Thyroid gland (tissue), 4 donors: ENCODE data around the gene SETD7.

Source experiments
- POLR2A ChIP-seq, 2 donors: fragments of 450-650 bp; IDR thresholded peaks; one replicate each; pipeline ENCODE4 v1.6.1; 2017; ENCODE audit warnings: antibody characterized with exemption in 2 of 2, mild to moderate bottlenecking in 2 of 2, moderate library complexity in 1 of 2
- TF ChIP-seq, protein P1 (sequence below), 6 experiments: fragments of 200-600 bp in 3 of 6; fragments of 450-650 bp in 3 of 6; sonication (generic) in 3 of 6; IDR thresholded peaks; one replicate each; pipeline ENCODE4 v1.5.1; 2016 to 2019; ENCODE audit warnings: antibody characterized with exemption in 6 of 6, mild to moderate bottlenecking in 2 of 6, inconsistent platforms in 1 of 6, moderate library complexity in 1 of 6

DNA sequence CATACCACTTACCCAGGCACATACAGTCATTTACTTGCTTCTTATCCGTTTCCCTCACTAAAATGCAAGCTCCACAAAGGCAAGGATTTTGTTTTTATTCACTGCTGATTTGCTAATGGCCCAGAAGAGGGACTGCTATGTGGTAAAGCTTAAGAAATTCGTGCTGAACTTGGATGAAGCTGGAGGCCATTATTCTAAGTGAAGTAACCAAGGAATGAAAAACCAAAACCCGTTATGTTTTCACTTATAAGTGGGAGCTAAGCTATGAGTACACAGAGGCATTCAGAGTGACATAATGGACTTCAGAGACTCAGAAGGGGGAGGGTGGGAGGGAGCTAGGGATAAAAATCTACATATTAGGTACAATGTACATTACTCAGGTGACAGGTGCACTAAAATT is 54.9 kb downstream of the SETD7 start:
- TF ChIP-seq, protein P1, sequence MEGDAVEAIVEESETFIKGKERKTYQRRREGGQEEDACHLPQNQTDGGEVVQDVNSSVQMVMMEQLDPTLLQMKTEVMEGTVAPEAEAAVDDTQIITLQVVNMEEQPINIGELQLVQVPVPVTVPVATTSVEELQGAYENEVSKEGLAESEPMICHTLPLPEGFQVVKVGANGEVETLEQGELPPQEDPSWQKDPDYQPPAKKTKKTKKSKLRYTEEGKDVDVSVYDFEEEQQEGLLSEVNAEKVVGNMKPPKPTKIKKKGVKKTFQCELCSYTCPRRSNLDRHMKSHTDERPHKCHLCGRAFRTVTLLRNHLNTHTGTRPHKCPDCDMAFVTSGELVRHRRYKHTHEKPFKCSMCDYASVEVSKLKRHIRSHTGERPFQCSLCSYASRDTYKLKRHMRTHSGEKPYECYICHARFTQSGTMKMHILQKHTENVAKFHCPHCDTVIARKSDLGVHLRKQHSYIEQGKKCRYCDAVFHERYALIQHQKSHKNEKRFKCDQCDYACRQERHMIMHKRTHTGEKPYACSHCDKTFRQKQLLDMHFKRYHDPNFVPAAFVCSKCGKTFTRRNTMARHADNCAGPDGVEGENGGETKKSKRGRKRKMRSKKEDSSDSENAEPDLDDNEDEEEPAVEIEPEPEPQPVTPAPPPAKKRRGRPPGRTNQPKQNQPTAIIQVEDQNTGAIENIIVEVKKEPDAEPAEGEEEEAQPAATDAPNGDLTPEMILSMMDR (IDR thresholded peaks at IDR 0.05), result no peak
- TF ChIP-seq POLR2A (IDR thresholded peaks at IDR 0.05), result no peak
